Measurements from ENCODE around the gene CSGALNACT2. TPM values are rescaled to one million over a fixed set of nuclear protein-coding genes. Genes with fewer than 3 reads are reported as not detected.

CSGALNACT2 gene, protein sequence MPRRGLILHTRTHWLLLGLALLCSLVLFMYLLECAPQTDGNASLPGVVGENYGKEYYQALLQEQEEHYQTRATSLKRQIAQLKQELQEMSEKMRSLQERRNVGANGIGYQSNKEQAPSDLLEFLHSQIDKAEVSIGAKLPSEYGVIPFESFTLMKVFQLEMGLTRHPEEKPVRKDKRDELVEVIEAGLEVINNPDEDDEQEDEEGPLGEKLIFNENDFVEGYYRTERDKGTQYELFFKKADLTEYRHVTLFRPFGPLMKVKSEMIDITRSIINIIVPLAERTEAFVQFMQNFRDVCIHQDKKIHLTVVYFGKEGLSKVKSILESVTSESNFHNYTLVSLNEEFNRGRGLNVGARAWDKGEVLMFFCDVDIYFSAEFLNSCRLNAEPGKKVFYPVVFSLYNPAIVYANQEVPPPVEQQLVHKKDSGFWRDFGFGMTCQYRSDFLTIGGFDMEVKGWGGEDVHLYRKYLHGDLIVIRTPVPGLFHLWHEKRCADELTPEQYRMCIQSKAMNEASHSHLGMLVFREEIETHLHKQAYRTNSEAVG
- total RNA-seq, result 10.9 and 15.0 TPM in 2 replicates

DNA sequence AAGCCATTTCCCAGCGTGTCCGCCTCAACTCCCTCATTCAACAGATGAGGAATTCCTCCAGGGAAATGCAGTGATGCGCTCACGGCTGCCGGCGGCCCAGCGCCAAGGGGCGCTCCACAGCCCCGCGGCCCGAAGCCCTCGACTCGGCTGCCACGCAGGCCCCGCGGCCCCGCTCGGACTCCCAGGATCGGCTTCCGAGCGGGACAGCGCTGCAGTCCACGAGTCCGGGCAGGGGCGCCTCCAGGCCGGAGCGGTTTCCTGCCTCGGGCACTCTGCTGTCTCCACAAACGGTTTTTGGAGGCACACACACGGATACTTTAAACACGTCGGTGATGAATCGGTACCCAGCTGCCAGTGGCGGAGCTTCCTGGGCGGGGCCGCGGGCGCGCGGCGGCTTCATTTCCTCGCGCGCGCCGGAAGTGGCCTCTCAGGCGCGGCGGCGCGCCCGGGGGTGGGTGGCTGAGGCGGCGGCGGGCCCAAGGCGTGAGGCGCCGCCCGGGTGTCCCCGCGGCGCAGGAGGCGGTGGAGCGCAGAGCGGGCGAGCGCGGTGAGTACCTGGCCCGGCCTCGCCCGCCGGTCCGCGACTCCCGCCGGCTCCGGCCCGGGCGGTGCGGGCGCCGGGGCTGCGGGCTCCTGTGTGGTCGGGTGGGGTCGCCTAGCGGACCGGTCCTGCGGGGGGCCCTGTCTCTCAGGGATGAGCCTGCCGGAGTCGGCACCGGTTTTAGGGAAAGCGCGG lies at the start of gene CSGALNACT2:
Gene CSGALNACT2 (plus strand): TSS at position 425 of the 736 bp plus-strand sequence. CDS start 16,705 bp downstream, outside the sequence.

Other genes with a start within 250 kb of the CSGALNACT2 start
- gene RET, start 61.4 kb upstream of the CSGALNACT2 start, total RNA-seq, result 0.09 TPM in 2 replicates
- gene RASGEF1A, start 128.6 kb downstream of the CSGALNACT2 start, total RNA-seq, result 0.36 and 0.94 TPM in 2 replicates
- not detected in 2 replicates for gene FXYD4, start 233.2 kb downstream of the CSGALNACT2 start, total RNA-seq